Stimulated activated CD4-positive, alpha-beta T cell treated with anti-CD3 and anti-CD28 coated beads, Interleukin-2, amount 100 ng/mL, for 24 hours (primary cell): Measurements from ENCODE around the gene IDI2.
"Not testable (repeated sequence)": the region's sequence is repeated elsewhere in the genome, so short reads cannot be mapped to it uniquely, and the experiment has no call there.

Experiments used
- DNase-seq, 2 donors: peaks; one replicate each; pipeline ENCODE4 v3.0.0-alpha.2; 2020

Gene IDI2

GRCh38 chr10:1045415-1045814 is 19.8 kb upstream of the IDI2 start:
- DNase-seq, result no peak

GRCh38 chr10:1044964-1045363 is 19.3 kb upstream of the IDI2 start:
- no peak for DNase-seq

GRCh38 chr10:1044146-1044545 is 18.5 kb upstream of the IDI2 start:
- no peak for DNase-seq

- DNase-seq, result no peak
These were observed 17.9 kb upstream of the IDI2 start for GRCh38 chr10:1043532-1043995.

- DNase-seq, result no peak
These were observed 15.9 kb upstream of the IDI2 start for GRCh38 chr10:1041514-1041913.

- no peak for DNase-seq
These were observed 14.5 kb upstream of the IDI2 start for GRCh38 chr10:1040133-1040532.

- DNase-seq, result not testable (repeated sequence)
These were observed 13.1 kb upstream of the IDI2 start for GRCh38 chr10:1038769-1039168.

GRCh38 chr10:1037098-1037497 is 11.4 kb upstream of the IDI2 start:
- no peak for DNase-seq

- no peak for DNase-seq
These were observed 10.7 kb upstream of the IDI2 start for GRCh38 chr10:1036341-1036791.

GRCh38 chr10:1035201-1035600 is 9.5 kb upstream of the IDI2 start:
- no peak for DNase-seq

- DNase-seq, result no peak
These were observed 9.1 kb upstream of the IDI2 start for GRCh38 chr10:1034758-1035157.

GRCh38 chr10:1033601-1034000 is 7.9 kb upstream of the IDI2 start:
- DNase-seq, result no peak

- DNase-seq, result no peak
These were observed 4.2 kb upstream of the IDI2 start for GRCh38 chr10:1029838-1030237.

GRCh38 chr10:1026578-1026977 is 919 bp upstream of the IDI2 start:
- no peak for DNase-seq

- no peak for DNase-seq
These were observed 1.6 kb downstream of the IDI2 start for GRCh38 chr10:1024103-1024502.

GRCh38 chr10:1022413-1022812 is 3.2 kb downstream of the IDI2 start:
- no peak for DNase-seq

GRCh38 chr10:1020958-1021357 is 4.7 kb downstream of the IDI2 start:
- DNase-seq, result no peak

- no peak for DNase-seq
These were observed 5.2 kb downstream of the IDI2 start for GRCh38 chr10:1020460-1020859.

GRCh38 chr10:1019362-1019761 is 6.3 kb downstream of the IDI2 start:
- no peak for DNase-seq

- DNase-seq, result no peak
These were observed 10.0 kb downstream of the IDI2 start for GRCh38 chr10:1015688-1016087.

GRCh38 chr10:1011696-1012095 is 14.0 kb downstream of the IDI2 start:
- DNase-seq, result no peak

GRCh38 chr10:1010703-1011102 is 15.0 kb downstream of the IDI2 start:
- DNase-seq, result no peak

GRCh38 chr10:1009947-1010346 is 15.7 kb downstream of the IDI2 start:
- not testable (repeated sequence) for DNase-seq

- no peak for DNase-seq
These were observed 16.6 kb downstream of the IDI2 start for GRCh38 chr10:1009071-1009494.

GRCh38 chr10:1007583-1007982 is 18.1 kb downstream of the IDI2 start:
- DNase-seq, result no peak

- DNase-seq, result no peak
These were observed 19.1 kb downstream of the IDI2 start for GRCh38 chr10:1006573-1006972.
